HEK293T (cell line): ENCODE data around the gene ITPKC.

ENCODE experiments used
- ELF4 ChIP-seq: fragments of 450-650 bp; IDR thresholded peaks from 2 replicates; pipeline ENCODE4 v1.6.1; 2017; ENCODE audit warnings: antibody characterized with exemption
- FOXK2 ChIP-seq: fragments of 450-650 bp; IDR thresholded peaks from 2 replicates; pipeline ENCODE4 v1.6.1; 2016; ENCODE audit warnings: mild to moderate bottlenecking
- SP1 ChIP-seq: fragments of 450-650 bp; IDR thresholded peaks from 2 replicates; pipeline ENCODE4 v1.6.1; 2017
- ZNF384 ChIP-seq: fragments of 450-650 bp; IDR thresholded peaks from 2 replicates; pipeline ENCODE4 v1.6.1; 2016

- TF ChIP-seq ZNF384, result no peak
- TF ChIP-seq SP1, result no peak
- TF ChIP-seq ELF4, result no peak
- no peak for TF ChIP-seq FOXK2
Measured at GRCh38 chr19:40672038-40672437, 44.9 kb upstream of the ITPKC start.
